Adrenal gland (tissue), 12 donors: ENCODE data around the gene ZDHHC17. TPM values are rescaled to one million over a fixed set of nuclear protein-coding genes. Genes with fewer than 3 reads are reported as not detected.

Experiments
- DNase-seq, 7 donors: peaks; one replicate each; pipeline ENCODE4 v3.0.0-alpha.2; 2019 to 2020
- H3K27ac ChIP-seq, 5 donors: fragments of 200-600 bp; sonication (generic) in 4 of 5; 1 replicate in 3 of 5; 2 replicates in 2 of 5; pipeline versions ENCODE4 v1.5.1 to v1.8.0; 2016 to 2020; ENCODE audit warnings: mild to moderate bottlenecking in 1 of 5
- H3K27me3 ChIP-seq: fragments of 200-600 bp; 2 replicates; pipeline ENCODE4 v1.8.0; 2021
- H3K36me3 ChIP-seq, 2 donors: fragments of 200-600 bp; replicated peaks in 1 of 2; 1 replicate in 1 of 2; 2 replicates in 1 of 2; pipeline versions ENCODE4 v1.5.1 to v1.8.0; 2018 to 2022
- H3K4me1 ChIP-seq, 2 donors: fragments of 200-600 bp; replicated peaks in 1 of 2; 1 replicate in 1 of 2; 2 replicates in 1 of 2; pipeline versions ENCODE4 v1.5.1 to v1.8.0; 2018 to 2021
- H3K4me3 ChIP-seq, 4 donors: fragments of 200-600 bp; sonication (generic) in 3 of 4; one replicate each; pipeline ENCODE4 v1.5.1; 2016 to 2018
- H3K9me3 ChIP-seq, 3 donors: fragments of 200-600 bp; sonication (generic) in 1 of 3; replicated peaks in 1 of 3; 1 replicate in 2 of 3; 2 replicates in 1 of 3; pipeline versions ENCODE4 v1.5.1 to v1.8.0; 2016 to 2021
- POLR2A ChIP-seq, 2 donors: fragments of 450-650 bp; IDR thresholded peaks; one replicate each; pipeline ENCODE4 v1.6.1; 2017; ENCODE audit warnings: antibody characterized with exemption in 2 of 2, mild to moderate bottlenecking in 2 of 2, moderate library complexity in 1 of 2
- WGBS, 4 donors: extraction: QIAGEN DNeasy Blood & Tissue Kit in 2 of 4; methylation state at CpG; one replicate each; pipeline versions ENCODE4 v1.1.5 to v1.1.7; 2013 to 2017; 5-methylcytosine and 5-hydroxymethylcytosine counted together
- intact Hi-C, 2 donors: fragments of 100-400 bp; cut with DNase I; formaldehyde crosslinking; loops; one replicate each; pipeline versions ENCODE4 v1.14.1 to v1.15.0; 2022 to 2023
- polyA plus RNA-seq, 3 donors: library from polyadenylated mRNA; stranded (reverse); fragments of 200-250 nt in 2 of 3; fragments of 350-450 nt in 1 of 3; fragmentation: Illumina TruSeq in 1 of 3; extraction: RNeasy Lipid Tissue Mini Kit (QIAGEN cat#74804) in 1 of 3; gene quantifications; one replicate each; pipeline ENCODE4 v1.2.3, GENCODE V29; 2013 to 2014
- total RNA-seq, 9 donors: library from RNA; depleted of rRNA in 4 of 9; stranded (reverse); fragments of >200 nt in 4 of 9; fragments of 120-200 nt in 1 of 9; fragmentation: NEBNext Ultra II Directional in 1 of 9; extraction: Animal tissue kit (Norgen Biotek cat#: 25700) in 1 of 9; gene quantifications; one replicate each; pipeline versions ENCODE4 v1.1.0 to v1.2.4, GENCODE V29; 2013 to 2023
- TF ChIP-seq, protein P1 (sequence below), 6 experiments: fragments of 450-650 bp in 4 of 6; fragments of 200-600 bp in 2 of 6; sonication (generic) in 1 of 6; IDR thresholded peaks; 1 replicate in 5 of 6; 2 replicates in 1 of 6; pipeline versions ENCODE4 v1.5.1 to v1.8.0; 2016 to 2021; ENCODE audit warnings: antibody characterized with exemption in 6 of 6, mild to moderate bottlenecking in 2 of 6, moderate library complexity in 1 of 6
- donor health status: healthy with polysubstance abuse.
- donor health status: Bipolar disorder and iron deficiency.
- donor health status: DM: yes; HTN: yes; CAD: no.
- donor health status: DM: no; HTN: no; CAD: no.
- donor health status: DM: no; HTN: no; CAD: no.
- donor health status: DM: yes; HTN: yes; CAD: no.

ZDHHC17 gene
- total and polyA plus RNA-seq, 12 donors: 17.7 to 102 (median 31.7) TPM

DNA sequence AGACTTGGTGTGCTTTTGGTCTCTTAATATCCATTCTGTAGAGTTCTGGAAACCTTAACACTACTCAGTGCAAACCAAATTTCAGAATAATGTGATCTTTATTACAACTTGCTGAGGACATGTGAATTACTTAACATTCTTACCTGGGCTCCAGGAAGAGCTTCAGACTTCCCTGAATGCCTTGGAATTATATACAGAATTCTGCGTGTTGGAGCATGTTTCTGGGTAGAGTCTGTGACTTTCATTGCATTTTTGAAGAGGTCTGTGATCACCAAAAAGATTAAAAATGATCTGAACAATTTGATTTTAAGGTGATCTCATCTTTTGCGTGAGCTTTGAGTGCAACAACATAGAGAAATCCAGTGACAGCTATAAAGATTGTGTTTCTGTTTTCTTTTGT is 35.4 kb downstream of the ZDHHC17 start:
- WGBS, 4 donors: 88 to 100% (median 94%) methylated on average over 2 of the region's 2 CpGs
- TF ChIP-seq, protein P1, sequence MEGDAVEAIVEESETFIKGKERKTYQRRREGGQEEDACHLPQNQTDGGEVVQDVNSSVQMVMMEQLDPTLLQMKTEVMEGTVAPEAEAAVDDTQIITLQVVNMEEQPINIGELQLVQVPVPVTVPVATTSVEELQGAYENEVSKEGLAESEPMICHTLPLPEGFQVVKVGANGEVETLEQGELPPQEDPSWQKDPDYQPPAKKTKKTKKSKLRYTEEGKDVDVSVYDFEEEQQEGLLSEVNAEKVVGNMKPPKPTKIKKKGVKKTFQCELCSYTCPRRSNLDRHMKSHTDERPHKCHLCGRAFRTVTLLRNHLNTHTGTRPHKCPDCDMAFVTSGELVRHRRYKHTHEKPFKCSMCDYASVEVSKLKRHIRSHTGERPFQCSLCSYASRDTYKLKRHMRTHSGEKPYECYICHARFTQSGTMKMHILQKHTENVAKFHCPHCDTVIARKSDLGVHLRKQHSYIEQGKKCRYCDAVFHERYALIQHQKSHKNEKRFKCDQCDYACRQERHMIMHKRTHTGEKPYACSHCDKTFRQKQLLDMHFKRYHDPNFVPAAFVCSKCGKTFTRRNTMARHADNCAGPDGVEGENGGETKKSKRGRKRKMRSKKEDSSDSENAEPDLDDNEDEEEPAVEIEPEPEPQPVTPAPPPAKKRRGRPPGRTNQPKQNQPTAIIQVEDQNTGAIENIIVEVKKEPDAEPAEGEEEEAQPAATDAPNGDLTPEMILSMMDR (IDR thresholded peaks at IDR 0.05): no peak
- no peak for TF ChIP-seq POLR2A (IDR thresholded peaks at IDR 0.05)
- peaks cover 0 to 13% of the 10 kb centered on the region in 2 donors for H3K4me1 ChIP-seq
- H3K27me3 ChIP-seq: no peaks in the 10 kb centered on the region
- no peak for DNase-seq
- H3K36me3 ChIP-seq: peaks cover 0 to 6% of the 10 kb centered on the region in 2 donors
- peaks cover 0 to 10% (median 0%) of the 10 kb centered on the region in 3 donors for H3K9me3 ChIP-seq
- intact Hi-C loops: loop anchor here (10.0 kb wide), 2 partner anchors 115 to 175 kb away; no protein-coding TSS in a partner anchor
- H3K27ac ChIP-seq: no peak overlapping the region
- H3K4me3 ChIP-seq: no peak overlapping the region

DNA sequence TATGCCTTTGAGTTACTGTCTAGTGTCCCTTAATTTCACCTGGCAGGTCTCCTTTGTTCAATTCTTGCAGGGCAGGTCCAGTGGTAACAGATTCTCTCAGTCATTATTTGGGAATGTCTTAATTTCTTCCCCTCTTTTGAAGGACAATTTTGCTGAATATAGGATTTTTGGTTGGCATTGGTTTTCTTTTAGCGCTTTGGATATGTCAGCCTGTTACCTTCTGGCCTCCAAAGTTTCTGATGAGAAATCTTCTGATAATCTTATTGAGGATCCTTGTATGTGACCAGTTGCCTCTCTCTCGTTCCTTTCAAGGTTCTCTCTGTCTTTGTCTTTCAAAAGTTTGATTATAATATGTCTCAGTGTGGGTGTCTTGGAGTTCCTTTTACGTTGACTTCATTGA is 38.1 kb downstream of the ZDHHC17 start:
- Histone ChIP-seq H3K36me3 (peaks cover 0 to 22% of the 10 kb centered on the region in 2 donors), H3K27me3 (no peaks in the 10 kb centered on the region), H3K9me3 (peaks cover 0 to 10% (median 0%) of the 10 kb centered on the region in 3 donors), H3K4me1 (peaks cover 0 to 2% of the 10 kb centered on the region in 2 donors), H3K4me3 (no peak overlapping the region), H3K27ac (no peak overlapping the region)
- intact Hi-C loops: no loop called here
- 94 to 98% (median 97%) methylated on average over 3 of the region's 3 CpGs for WGBS, 4 donors
- DNase-seq: no peak
- TF ChIP-seq POLR2A (IDR thresholded peaks at IDR 0.05): no peak
- TF ChIP-seq, protein P1 (IDR thresholded peaks at IDR 0.05): no peak

DNA sequence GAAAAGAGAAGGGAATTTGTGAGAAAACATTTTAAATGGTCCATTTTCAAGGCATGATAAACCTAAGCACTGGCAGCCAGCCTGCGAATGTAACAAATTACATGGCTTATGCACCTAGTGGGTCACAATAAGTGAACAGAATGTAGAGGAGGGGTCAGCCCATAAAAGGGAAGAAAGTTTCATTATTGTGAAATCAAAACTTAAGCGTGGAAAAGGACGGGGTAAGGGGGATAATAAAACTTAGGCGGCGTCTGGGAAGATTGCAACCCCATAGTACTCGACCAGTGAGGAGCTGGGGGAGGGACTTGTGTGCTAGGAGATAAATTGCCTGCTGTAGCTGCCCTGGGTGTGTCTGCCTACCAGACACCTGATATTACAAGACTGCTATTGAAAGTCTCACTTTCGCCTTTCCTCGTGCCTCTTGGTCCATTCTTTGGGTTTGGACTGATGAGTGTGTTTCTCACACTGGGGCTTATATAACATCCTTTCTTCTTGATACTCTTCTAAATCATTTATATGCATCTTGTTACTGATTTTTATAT is 40.6 kb downstream of the ZDHHC17 start:
- 88 to 96% (median 93%) methylated on average over 8 of the region's 8 CpGs for WGBS, 4 donors
- TF ChIP-seq, protein P1 (IDR thresholded peaks at IDR 0.05): no peak
- no peak for TF ChIP-seq POLR2A (IDR thresholded peaks at IDR 0.05)
- H3K9me3 ChIP-seq: peaks cover 0 to 10% (median 0%) of the 10 kb centered on the region in 3 donors
- H3K4me1 ChIP-seq: no peaks in the 10 kb centered on the region
- intact Hi-C loops: no loop called here
- peaks cover 0 to 29% of the 10 kb centered on the region in 2 donors for H3K36me3 ChIP-seq
- no peak overlapping the region for H3K4me3 ChIP-seq
- H3K27ac ChIP-seq: no peak overlapping the region
- no peaks in the 10 kb centered on the region for H3K27me3 ChIP-seq
- DNase-seq: no peak

DNA sequence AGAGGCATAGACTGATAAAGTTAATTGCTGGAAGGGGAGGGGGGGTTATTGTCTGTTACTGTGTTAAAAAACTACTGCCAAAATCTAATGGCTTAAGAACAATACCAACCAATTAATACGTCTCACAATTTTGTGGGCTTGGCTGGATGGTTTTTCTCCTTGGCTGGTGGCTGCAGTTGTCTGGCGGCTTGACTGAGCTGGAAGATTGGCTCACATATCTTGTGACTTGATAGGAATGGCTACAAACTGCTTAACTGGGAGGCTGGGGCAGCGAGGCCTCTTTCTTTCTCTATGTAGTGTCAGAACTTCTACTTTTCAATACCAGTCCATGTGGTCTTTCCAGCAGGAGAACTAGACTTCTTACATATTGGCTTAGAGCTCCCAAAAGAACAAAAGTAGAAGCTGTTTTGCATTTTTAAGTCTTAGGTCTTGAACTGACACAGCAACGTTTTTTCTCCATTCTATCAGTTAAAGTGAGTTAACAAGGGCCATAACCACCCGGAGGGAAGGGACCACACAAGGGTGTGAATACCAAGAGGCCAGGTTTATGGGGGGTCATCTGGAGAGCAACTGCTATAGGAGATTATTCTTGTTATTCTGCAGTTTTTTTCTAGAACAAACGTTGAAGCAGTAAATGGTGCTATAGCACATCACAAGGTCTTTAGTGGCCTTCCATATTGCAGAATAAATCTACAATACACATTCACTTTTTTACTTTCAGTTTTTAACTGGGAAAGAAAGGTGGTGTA is 46.9 kb downstream of the ZDHHC17 start:
- Histone ChIP-seq H3K4me1 (no peaks in the 10 kb centered on the region), H3K9me3 (no peaks in the 10 kb centered on the region), H3K27me3 (no peaks in the 10 kb centered on the region), H3K36me3 (peaks cover 0 to 35% of the 10 kb centered on the region in 2 donors), H3K4me3 (no peak overlapping the region), H3K27ac (no peak overlapping the region)
- WGBS, 4 donors: 66 to 71% (median 69%) methylated on average over 6 of the region's 6 CpGs
- intact Hi-C loops: no loop called here
- TF ChIP-seq, protein P1 (IDR thresholded peaks at IDR 0.05): no peak
- DNase-seq: no peak
